Fibroblast of skin of right quadriceps (primary cell): Measurements from ENCODE around the gene COG8.

ENCODE experiments used
- DNase-seq: peaks from one replicate; pipeline ENCODE4 v3.0.0-alpha.2; 2013

Gene COG8

GRCh38 chr16:69283851-69284250 lies 55.5 kb downstream of the COG8 start:
- no peak for DNase-seq

GRCh38 chr16:69277413-69277812 lies 62.0 kb downstream of the COG8 start:
- DNase-seq, result peak; percentile 66
